ENCODE measurements around the gene BEND4.

BEND4 gene

GRCh38 chr4:42104521-42104920 lies 47.9 kb downstream of the BEND4 start:
- DNase-seq (ENCODE audit: low read depth in 2 of 2) = no peak

GRCh38 chr4:42101446-42101975 lies 50.9 kb downstream of the BEND4 start:
- no peak for DNase-seq (ENCODE audit: low read depth in 2 of 2)

GRCh38 chr4:42088386-42088785 lies 64.1 kb downstream of the BEND4 start:
- no peak for DNase-seq (ENCODE audit: low read depth in 2 of 2)

- DNase-seq (ENCODE audit: low read depth in 2 of 2) = no peak
Observed at GRCh38 chr4:42083816-42084215, 68.6 kb downstream of the BEND4 start.

- no peak for DNase-seq (ENCODE audit: low read depth in 2 of 2)
Observed at GRCh38 chr4:42080306-42080705, 72.1 kb downstream of the BEND4 start.

- no peak for DNase-seq (ENCODE audit: low read depth in 2 of 2)
Observed at GRCh38 chr4:42078184-42078801, 74.2 kb downstream of the BEND4 start.

- DNase-seq (ENCODE audit: low read depth in 2 of 2) = no peak
Observed at GRCh38 chr4:42074294-42074693, 78.2 kb downstream of the BEND4 start.

GRCh38 chr4:42070463-42070862 lies 82.0 kb downstream of the BEND4 start:
- DNase-seq (ENCODE audit: low read depth in 2 of 2) = no peak

GRCh38 chr4:42067264-42067663 lies 85.2 kb downstream of the BEND4 start:
- DNase-seq (ENCODE audit: low read depth in 2 of 2) = no peak

GRCh38 chr4:42066402-42066801 lies 86.1 kb downstream of the BEND4 start:
- DNase-seq (ENCODE audit: low read depth in 2 of 2) = no peak

All from stimulated activated CD4-positive, alpha-beta T cell treated with anti-CD3 and anti-CD28 coated beads, Interleukin-1b, Interleukin-23, amount 100 ng/mL, for 1 hour (primary cell).